Ammon's horn (tissue), 1 donor: ENCODE results near the gene NOC4L.
"Not testable (repeated sequence)": the region's sequence is repeated elsewhere in the genome, so short reads cannot be mapped to it uniquely, and the experiment has no call there.

Source experiments
- DNase-seq: peaks from one replicate; pipeline ENCODE4 v3.0.0-alpha.2; 2016; ENCODE audit warnings: low spot score

NOC4L gene

GRCh38 chr12:132123970-132124765 lies 20.1 kb upstream of the NOC4L start:
- no peak for DNase-seq

- no peak for DNase-seq
Observed at GRCh38 chr12:132124766-132125425, 19.4 kb upstream of the NOC4L start.

- DNase-seq, result no peak
Observed at GRCh38 chr12:132125736-132126135, 18.5 kb upstream of the NOC4L start.

GRCh38 chr12:132127041-132127440 lies 17.2 kb upstream of the NOC4L start:
- DNase-seq, result no peak

GRCh38 chr12:132129007-132129406 lies 15.2 kb upstream of the NOC4L start:
- DNase-seq, result no peak

- DNase-seq, result no peak
Observed at GRCh38 chr12:132130690-132131089, 13.6 kb upstream of the NOC4L start.

GRCh38 chr12:132131229-132131628 lies 13.0 kb upstream of the NOC4L start:
- DNase-seq, result no peak

- peak; percentile 22 for DNase-seq
Observed at GRCh38 chr12:132131952-132132351, 12.3 kb upstream of the NOC4L start.

GRCh38 chr12:132132609-132133430 lies 11.4 kb upstream of the NOC4L start:
- no peak for DNase-seq

- no peak for DNase-seq
Observed at GRCh38 chr12:132133952-132134652, 10.2 kb upstream of the NOC4L start.

- not testable (repeated sequence) for DNase-seq
Observed at GRCh38 chr12:132134653-132135183, 9.5 kb upstream of the NOC4L start.

GRCh38 chr12:132136226-132136625 lies 8.0 kb upstream of the NOC4L start:
- not testable (repeated sequence) for DNase-seq

GRCh38 chr12:132137483-132138125 lies 6.7 kb upstream of the NOC4L start:
- no peak for DNase-seq

- no peak for DNase-seq
Observed at GRCh38 chr12:132138941-132139871, 5.1 kb upstream of the NOC4L start.

- no peak for DNase-seq
Observed at GRCh38 chr12:132139912-132140311, 4.3 kb upstream of the NOC4L start.

GRCh38 chr12:132140501-132140900 lies 3.8 kb upstream of the NOC4L start:
- DNase-seq, result no peak

GRCh38 chr12:132140918-132141841 lies 3.1 kb upstream of the NOC4L start:
- no peak for DNase-seq

- no peak for DNase-seq
Observed at GRCh38 chr12:132141976-132142678, 2.1 kb upstream of the NOC4L start.
